Left hindlimb (tissue), 1 donor: ENCODE data around the gene NEDD4L.

Experiments used
- DNase-seq: peaks from one replicate; pipeline ENCODE4 v3.0.0-alpha.2; 2018

NEDD4L gene

DNA sequence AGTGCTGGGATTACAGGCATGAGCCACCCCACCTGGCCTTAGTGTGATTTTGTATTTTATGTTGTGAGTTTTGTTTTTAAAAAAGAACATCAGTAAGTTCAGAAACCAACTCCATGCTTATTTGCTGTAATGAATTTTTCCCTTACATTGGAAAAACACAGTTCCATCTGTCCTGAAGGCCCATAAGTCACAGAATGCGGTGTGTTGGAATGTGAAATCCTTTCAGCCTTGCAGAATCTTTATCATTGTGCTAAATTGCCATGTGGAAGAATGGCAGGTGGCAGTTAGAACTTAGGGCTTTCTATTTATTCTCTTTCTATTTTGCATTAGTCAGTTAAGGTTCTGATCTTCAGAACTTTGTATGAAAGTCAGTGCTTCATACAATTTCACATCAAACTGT, 52.6 kb downstream of the NEDD4L start:
- no peak for DNase-seq

DNA sequence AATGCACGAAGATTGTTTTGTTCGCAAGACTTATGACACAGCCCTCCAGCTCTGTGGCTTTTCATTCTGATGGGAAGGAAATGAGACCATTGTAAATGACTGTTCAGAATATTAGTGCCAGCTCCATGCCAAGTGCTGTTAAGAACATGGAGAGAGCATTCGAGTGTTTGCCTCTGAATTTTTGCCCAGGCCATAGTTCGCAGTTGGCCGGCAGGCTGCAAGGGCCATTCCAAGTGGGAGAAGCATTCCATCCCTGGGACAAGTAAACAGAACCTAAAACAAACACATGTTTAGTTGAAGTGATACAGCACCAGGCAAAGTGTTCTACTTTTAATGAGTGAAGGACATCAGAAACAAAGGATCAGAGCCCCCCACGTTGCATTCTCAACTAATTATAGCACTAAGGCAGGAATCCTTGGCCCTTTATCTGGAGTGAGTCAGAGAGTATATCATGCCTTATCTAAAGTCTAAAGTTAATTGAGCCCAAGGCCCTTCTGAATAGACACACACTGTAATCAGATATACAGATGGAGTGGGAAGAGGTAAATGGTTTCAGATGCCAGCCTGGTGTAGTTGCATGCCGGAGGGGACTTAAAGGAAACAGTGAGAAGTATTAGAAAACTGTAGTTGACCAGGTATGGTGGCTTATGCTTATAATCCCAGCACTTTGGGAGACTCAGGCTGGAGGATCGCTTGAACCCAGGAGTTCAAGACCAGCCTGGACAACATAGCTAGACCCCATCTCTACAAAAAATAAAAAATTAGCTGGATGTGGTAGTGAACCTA, 53.3 kb downstream of the NEDD4L start:
- DNase-seq = no peak

DNA sequence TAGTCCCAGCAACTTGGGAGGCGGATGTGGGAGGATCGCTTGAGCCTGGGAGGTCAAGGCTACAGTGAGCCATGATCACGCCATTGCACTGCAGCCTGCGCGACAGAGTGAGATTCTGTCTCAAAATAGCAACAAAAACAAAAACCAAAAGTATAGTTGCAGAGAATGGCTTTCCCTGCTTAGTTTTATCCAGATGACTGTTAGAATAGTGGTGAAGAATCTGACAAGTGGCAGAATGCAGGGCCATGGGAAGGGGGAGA, 53.8 kb downstream of the NEDD4L start:
- DNase-seq = no peak

DNA sequence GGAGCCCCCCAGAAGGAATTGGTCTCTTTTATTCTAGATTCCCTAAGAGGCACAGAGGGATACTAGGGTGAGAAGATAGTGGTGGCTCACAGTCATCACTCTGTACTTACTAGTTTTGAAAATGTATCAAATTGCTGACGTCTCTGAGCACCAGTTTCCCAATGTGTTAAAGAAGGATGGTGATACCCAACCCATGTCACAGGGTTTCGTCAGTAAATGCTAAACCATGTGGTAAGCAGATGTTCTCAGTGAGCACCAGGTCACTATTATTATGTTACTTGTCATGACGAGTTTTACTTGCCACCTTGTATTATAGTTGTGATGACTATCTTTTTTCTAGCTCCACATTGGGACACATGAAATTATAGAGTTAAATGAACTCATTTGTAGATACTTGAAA, 54.7 kb downstream of the NEDD4L start:
- DNase-seq = no peak

DNA sequence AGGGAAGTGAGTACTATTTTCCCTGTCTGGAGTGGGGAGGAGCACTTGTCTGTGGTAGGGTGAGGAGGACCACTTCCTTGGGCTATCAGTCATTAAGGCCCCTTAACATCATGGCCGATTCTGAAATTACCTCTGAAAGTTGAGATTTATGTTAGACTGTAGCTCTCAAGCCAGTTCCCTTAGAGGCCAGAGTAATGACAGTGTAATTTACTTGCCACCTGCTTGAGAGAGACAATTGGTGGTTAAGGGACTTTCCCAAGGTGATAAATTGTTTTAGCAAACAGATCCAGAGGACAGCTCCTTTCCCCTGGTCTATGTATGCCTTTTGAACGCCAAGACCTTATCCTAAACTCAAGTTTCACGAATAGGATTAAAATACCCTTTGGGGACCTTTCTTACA, 56.1 kb downstream of the NEDD4L start:
- DNase-seq = no peak

DNA sequence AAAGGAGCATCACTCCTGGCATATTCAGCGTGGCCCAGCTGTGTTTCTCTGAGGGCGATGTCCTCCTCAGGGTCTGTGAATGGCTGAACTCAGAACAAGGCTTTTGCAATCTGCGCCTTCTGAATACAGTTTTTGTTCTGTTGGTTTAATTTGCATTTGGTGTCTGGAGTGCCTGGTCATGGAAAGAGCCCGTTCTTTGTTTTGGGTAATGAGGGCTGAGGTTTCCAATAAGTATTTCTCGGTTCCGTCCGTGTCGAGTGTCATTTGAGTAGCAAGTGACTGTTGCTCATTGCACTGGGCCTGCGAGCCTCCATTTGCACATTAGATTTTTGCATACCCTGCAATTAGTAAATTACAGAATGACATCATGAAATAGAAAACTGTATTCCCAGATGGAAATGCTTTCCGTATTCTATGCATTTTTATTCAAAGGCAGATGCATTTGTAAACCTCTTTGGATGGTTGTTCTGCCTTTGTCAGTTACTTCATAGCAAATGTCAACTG, 57.3 kb downstream of the NEDD4L start:
- DNase-seq = no peak

DNA sequence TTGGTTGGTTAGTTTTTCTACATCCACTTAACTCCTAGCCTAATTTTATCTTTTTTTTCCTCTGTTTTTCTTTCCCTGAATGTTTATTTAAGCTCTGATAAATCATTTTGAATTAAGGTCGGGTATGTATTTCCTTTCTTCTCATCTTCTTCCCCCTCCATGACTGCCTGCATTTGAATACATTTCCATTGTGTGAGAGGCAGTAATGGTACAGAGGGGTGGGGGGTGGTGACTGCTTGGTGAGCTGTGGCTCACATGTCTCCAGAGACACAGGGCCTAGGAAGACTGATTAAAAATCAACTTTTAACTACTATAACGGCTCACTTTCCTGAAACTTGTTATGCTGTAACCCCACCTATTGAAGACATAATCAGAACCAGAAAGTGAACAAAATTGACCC, 58.0 kb downstream of the NEDD4L start:
- no peak for DNase-seq

DNA sequence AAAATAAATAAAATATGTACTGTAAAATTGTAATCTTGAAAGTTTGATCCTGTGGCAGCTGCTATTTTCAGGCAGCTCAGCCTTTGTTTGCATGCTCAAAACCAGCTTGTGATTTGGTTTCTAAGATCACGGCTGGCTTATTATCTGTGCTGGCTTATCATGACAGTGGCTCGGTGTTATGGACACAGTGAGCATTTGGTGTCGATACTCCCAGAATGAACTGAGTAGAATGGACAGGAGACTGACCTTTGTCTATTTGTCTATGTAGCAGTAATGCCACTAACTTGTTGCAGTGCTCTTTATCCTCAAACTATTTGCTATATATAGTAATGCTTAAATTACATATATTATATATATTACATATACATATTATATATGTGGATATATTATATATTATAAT, 58.8 kb downstream of the NEDD4L start:
- no peak for DNase-seq

DNA sequence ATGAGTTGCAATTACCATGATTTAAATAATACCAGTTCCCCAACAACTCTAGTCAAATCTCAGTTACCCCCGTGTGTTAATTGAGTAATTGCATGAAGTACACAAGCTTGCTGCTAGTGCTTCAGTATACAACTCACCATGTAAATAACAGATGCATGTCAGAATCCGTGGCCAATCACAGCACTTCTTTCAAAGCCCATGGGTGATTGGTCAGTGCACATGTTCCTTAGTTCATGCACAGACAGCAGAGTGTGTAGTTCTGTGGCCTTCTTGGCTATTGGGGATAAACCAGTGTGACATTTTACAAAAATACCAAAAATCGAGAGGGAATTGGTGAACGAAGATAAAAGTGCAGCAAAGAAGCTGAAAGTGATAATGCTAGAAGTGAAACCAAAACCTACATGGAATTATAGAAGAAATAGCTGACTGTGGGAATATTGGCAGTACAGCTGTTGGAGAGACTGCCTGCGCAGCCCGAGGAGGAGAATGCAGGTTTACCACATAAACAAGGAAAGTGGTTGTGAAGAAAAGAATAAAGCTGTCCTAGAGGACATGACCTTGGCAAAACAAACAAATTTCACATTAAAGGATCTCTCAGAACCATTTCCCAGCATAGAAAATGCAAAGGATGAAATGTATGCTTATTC, 59.4 kb downstream of the NEDD4L start:
- DNase-seq = no peak

DNA sequence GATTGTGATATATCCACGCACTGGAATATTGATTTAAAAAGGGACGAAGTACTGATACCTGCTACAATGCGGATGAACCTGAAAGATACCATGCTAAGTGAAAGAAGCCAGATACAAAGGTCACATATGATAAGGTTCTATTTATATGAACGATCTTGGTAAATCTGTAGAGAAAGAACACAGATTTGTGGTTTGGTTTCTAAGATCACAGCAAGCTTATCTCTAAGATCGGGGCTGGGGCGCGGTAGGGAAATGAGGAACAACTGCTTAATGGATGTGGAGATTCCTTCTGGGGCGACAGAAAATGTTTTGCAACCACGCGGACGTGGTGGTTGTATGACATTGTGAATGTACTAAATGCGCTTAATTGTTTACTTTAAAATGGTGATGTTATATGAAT, 60.1 kb downstream of the NEDD4L start:
- no peak for DNase-seq

DNA sequence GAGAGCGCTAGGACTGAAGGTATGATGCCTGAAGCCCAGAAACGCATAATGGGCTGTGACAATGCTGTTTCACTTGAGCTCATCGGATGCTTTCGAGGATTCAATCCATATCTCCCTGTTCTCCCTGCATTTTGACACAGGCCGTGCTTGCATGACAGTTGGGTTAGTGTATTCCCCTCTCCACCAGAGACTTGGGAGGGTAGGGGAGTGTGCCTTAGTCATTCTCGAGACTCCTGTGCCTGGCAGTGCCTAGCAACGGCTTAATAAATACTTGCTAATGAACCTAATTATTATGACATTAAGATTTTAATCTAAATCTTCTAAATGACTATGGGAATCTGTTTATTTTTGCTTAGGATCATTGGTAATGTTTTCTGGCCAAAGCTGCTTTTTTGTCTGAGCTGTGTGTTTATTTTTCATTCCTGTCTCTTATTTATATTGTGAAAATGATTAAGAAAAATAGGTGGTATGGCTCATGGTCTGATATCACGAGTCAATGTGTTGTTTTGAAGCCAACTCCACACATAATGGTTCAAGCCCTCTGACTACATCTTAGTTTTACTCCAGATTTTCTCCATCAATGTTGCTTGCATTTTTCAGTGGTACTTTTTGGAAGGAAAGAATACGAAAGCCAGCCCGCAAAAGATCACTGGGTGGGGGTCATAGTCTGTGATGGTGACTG, 61.3 kb downstream of the NEDD4L start:
- no peak for DNase-seq

DNA sequence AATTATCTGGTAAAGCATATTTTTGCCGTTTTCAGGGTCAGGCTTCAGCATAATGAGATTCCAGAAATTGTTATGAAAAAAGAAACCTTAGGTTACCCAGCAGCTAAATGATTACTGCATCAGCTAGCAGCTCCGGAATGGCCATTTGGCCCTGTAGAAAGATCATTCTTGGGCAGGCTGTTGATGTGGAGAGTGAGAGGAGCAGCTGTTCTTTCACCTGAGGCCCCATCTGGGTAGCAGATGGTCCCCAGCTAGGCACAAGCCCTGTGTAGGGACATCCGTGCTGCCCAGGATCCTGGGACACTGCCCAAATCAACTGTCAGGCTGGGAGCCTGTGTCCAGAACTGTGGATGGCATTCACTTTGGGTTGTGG, 61.8 kb downstream of the NEDD4L start:
- DNase-seq = no peak

DNA sequence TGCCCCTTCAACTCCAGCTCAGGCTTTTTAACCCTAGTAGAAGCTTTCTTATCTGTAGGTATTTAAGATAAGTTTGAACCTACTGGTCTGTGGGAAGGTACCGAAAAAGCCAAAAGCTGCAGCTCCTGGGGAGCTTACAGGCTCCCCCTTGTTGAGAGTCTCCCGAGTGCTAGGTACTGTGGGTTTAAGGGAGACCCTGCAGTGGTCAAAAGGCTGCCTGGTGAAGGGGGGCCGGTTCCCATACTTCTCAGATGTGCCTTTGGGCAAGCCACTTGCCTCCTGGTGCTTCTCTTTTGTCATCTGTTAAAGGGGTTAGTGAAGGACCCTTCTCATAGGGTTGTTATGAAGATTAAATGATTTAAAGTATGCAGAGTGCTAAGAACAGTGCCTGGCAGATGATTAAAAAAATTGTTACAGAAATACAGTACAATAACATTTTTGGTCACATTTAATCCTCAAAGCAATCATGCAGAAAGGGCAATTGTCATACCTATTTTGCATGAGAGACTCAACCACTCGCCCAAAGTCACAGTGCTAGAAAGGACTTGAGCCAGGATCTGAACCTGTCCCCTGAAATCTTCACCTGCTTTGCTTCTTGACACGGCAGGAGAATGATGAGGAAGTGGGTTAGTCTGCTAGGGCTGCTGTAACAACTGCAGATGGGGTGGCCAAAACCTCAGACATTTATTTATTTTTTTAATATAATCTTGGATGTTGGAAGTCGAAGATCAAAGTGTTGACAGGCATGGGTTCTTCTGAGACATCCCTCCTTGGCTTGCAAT, 62.5 kb downstream of the NEDD4L start:
- DNase-seq = no peak

DNA sequence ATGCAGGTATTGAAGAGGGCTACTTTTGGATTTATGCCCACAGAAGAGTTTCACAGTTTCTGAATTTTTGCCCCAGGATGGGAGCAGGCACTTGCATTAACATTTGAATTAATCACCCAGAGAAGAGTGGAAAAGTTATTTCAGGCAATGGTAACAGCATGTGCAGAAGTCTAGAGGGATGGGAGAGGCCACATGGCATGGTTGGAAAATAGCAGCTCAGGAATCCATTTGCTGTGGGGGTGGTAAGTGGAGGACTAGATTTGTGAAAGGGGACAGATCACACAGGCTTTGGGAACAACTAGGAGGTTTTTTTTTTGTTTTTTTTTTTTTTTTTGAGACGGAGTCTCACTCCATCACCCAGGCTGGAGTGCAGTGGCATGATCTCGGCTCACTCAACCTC, 65.2 kb downstream of the NEDD4L start:
- DNase-seq = no peak

DNA sequence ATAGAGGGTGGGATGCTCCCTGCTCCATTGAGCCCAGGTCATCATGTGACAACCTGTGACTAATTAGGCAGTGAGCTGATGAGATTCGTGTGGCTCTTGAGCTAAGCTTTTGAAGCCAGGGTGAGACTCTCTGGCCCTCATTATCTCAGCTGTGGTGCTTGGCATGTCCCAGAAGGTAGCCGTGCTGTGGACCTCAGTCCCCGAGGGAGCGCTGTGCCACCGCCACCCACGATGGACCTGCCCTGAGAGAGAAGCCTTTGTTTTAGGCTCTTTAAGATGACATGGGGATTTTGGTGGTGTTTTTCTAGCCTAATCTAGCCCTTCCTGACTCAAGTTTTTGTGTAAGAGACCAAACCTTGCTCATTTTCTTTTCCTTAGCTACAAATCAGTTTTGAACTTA, 66.4 kb downstream of the NEDD4L start:
- no peak for DNase-seq

DNA sequence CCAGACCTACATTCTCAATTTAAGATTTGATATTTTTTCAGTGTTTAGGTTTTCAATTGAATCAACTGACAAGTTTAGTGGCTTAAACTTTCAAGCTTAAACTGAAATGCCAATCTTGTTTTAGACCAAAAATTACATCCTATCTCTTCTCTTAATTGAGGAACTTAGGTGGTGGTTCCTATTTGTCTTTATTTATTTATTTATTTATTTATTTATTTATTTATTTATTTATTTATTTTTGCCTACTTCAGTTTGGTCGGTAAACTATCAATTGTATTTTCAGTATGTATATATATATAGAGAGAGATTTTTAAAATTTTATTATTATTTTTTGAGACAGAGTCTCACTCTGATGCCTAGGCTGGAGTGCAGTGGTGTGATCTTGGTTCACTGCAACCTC, 68.1 kb downstream of the NEDD4L start:
- DNase-seq = no peak

DNA sequence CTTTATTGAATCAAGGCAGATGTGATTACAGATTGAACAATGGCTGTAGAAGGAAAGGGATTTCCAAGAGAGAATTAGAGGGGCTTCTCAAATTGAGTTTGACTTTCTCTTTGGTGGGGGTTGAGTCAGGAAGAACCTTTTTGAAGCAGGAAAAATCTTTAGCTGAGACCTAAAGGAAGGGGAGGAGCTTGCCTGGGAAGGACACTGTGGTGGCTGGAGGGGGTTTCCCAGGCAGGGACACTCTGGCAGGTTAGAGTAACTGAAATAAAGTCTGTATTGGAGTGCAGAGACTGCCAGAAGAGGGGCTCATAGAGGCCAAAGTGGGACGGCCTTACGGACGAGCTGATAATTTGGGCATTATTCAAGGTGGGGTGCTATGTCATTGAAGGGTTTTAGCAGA, 69.3 kb downstream of the NEDD4L start:
- no peak for DNase-seq

DNA sequence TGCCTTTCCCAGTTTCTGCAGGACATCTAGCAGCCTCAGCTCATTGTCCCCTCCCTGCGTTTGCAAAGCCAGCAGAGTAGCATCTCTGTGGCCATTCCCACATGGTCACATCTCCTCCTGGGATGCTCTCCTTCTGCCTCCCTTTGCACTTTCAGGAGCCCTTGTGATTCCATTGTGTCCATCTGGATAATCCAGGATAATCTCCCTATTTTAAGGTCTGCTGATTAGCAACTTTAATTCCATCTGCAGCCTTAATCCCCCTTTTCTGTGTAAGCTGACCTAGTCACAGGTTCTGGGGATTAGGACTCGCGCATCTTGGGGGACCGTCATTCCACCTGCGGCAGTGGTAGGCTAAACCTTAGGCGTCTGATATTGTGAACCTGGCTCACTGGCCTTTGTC, 70.7 kb downstream of the NEDD4L start:
- no peak for DNase-seq

DNA sequence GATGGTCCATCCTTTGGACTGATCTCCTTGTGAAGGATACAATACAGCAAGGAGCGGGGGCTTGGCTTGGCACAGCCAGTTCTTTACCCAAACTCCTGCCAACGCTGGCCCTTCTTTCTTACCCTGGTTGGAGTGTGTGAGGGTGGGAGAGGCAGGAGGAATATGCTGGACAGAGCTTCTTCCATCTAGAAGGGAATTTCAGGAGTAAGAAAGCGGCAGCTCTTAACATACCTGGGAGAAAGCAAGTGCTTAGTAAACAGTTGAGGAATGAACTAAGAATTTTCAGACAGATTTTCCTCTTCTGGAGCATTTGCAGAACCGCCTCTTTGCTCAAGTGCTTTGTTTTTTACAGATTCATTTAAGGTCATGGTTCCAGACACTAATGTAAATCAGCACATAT, 72.8 kb downstream of the NEDD4L start:
- DNase-seq = no peak

DNA sequence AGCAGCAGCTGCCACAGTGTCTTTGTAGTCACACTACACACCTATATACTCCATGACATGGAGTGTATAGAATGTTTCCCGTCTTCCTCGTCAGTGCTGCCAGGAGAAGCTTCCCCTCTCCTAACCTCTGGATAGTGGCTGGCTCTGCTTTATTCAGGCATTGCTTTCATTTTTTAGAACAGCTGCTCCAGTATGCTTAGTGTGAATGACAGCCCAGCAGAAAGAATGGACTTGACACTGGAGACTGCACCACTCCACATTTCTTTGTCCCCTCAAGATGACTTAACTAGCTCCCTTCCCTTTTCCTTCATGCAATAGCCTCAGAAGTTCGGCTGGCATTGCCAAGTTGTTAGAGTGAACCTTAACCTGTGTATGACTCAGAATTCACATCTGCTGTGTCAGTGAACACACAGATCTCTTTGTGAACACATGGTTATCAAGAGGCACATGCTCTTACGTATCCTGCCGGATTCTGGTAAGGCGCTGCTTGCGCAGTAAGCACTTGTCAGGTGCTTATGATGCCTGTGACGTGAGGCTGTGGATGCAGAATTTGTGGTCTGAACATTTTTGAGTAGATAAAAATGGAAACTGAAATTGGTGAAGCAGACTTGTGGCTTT, 73.9 kb downstream of the NEDD4L start:
- no peak for DNase-seq

DNA sequence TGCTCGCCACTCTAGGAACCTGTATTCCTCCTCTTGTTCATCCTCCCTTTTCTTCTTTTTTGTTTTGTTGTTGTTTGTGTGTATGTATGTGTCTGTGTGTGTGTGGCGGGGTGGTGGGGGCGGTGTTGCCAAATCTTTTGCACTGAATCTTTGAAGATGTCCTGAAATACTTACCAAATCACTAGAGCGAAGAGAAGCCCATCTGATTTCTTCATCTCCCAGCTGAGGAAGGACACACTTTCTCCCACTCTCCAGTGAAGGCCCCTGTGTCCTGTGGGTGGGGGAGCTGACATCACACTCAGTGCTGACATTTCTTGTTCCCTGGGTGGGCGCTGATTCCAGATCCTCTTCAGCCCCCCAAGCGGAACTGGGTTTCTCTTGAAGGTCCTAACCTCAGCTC, 74.5 kb downstream of the NEDD4L start:
- no peak for DNase-seq

DNA sequence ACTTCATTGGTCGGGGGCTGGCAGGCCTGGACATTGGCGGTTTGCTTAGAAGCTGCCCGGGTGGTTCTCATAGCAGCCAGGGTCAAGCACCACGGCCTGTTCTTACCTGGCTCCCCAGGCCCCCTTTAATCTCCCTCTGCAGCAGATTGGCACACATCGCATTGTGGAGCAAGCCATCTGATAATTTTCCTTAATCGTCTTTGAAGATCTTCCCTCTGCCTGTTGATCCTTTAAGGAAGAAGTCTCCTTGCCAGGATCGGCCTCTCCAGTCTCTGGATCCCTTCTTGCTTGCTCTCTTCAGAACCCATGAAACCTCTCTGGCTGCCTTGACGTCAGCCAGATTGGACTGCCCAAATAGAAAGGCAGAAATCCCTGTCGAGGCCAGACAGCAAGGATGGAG, 75.8 kb downstream of the NEDD4L start:
- DNase-seq = no peak

DNA sequence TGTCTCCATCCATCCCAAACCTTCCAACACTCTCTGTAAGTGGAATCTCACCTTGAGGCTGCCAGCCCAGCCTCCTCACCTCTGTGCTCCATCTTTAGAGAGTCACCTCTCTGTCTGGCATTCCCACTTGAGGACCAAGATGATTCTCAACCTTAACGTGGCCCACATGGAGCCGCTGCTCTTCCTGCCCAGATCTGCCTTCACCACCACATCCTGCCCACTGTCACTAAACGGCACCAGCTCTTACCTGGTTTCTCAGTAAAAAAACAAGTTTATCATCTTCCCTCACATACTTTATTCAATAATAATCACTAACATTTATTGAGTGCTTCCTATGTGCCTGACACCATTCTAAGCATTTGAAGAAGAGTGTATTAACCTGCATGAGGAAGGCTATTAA, 80.4 kb downstream of the NEDD4L start:
- DNase-seq = no peak
